GM19455 (cell line): ENCODE data around the gene CEP41.

Source experiments
- ATAC-seq: cut with Tn5 transposase; IDR thresholded peaks from one replicate; pipeline ENCODE4 v1.9.1; 2021; ENCODE audit not compliant: unreplicated experiment

Gene CEP41

DNA sequence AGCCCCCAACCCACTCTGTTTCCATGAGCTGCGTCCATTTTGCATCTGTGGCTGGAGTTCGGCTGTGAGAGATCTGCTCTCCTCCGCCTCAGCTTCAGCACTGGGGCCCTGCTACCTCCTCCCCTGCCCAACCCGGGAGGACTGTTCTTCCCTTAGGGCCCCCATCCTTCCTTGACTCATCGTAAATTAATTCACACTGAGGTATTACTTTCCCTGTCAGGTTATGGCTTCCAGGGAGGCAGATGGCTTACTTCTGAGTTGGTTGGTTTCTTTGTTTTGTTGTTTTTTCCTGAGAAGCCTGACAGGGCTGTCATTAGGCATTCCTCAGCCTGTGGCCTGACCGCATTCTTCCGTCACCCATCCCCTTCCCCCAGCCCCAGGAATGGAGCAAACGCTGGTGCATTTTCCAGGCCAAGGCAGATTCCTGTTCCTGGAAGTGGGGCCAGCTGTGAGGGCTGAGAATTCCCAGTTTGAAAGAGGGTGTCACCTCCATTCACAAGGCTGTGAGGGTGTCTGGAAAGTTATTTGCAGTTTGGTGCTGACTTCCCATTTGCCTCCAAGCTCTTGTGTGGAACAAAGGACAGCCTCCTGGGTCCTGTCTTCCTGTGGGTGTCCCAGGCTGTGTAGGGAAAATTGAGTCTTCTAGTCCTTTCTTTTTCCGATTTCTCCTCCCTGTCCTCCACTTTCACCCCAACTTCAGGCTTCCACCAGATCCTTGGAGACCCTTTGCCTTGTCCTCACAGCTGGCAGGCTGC is 84.5 kb downstream of the CEP41 start:
- no peak for ATAC-seq

DNA sequence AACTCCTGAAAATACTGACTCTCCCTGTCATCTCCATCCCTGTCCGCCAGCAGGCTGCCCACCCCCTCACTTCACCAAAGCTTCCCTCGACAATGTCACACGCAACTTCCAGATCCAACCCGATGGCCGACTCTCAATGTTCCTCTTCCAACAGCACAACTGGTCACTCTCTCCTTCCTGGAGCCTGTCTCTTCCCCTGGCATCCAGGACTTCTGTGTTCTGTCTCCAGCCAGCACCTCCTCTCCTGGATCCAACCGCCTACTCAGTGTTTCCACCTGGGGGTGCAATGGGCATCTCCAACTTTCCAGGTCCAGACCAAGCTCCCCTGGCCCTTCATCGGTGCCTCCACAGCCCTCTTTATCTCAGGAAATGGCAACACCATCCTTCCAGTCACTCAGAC is 87.6 kb downstream of the CEP41 start:
- ATAC-seq = no peak

GRCh38 chr7:130352194-130353074 is 88.4 kb downstream of the CEP41 start:
- no peak for ATAC-seq

GRCh38 chr7:130351791-130352090 is 89.1 kb downstream of the CEP41 start:
- no peak for ATAC-seq

- no peak for ATAC-seq
Measured at GRCh38 chr7:130350945-130351790, 89.6 kb downstream of the CEP41 start.

DNA sequence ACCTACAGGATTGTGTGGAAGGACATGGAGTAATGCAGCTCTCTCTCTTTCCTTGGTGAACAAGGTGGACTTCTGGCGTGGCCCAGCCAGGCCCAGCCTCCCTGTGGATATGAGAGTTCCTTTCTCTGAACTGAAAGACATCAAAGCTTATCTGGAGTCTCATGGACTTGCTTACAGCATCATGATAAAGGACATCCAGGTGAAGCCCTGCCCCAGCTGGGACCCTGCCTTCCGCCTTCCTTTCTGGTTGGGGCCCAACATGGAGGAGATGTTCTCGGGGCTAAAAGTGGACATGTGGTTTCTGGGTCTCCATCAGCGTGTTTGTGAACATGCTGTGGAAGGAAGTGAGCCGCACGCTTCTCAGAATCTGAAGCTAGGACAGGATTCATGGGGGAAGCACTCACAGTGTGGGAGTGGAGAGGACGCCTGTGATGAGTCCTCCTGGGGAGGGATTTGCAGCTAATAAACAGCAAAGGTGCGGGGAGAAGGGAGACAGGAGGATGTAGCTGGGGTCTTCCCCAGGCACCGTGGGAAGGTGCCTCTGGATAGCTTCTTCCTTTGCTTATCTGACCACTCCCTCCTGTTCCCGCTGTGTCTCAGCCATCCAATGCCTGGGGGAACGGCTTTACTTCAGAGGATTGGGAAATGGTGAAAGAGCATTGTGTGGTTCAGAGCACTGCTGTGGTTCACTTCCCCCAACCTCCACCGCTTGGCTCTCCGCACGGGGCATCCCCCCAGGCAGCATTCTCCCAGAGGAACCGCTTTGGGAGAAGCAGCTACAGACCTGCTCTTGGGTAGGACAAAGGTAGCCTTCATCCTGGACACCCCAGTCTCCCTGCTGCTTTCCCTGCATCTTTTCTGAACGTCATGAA is 90.7 kb downstream of the CEP41 start:
- ATAC-seq = no peak

GRCh38 chr7:130346941-130347340 is 93.9 kb downstream of the CEP41 start:
- no peak for ATAC-seq

DNA sequence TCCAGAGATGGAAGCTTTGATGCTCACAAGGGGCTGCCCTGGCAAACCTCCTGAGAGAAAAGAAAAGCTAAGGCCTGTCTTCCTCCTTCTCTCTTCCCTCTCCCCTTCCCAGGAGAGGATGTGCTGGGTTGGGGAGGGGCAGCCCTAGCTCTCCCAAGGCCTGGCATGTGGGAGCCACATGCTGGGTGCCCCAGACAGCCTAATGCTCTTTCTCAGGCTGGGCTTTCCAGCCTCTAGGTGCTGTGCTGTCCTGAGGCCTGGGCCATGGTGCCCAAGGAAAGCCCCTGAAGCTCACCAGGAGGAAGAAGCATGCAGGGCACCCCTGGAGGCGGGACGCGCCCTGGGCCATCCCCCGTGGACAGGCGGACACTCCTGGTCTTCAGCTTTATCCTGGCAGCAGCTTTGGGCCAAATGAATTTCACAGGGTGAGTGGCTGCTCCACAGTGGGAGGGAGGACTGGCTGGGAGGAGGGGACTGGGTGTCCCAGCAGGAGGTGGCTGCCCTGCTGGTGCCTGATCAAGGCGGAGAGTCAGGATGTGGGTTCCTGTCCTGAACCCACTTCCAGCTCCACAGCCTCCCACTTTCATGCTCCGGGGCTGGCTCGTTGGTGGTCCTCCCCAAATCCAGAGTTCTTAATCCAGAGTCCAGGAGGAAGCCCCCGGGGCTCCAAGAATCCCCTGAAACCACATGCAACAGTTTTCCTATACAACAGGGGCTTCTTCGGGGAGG is 94.5 kb downstream of the CEP41 start:
- ATAC-seq = no peak

- ATAC-seq = no peak
Measured at GRCh38 chr7:130345725-130346124, 95.1 kb downstream of the CEP41 start.

DNA sequence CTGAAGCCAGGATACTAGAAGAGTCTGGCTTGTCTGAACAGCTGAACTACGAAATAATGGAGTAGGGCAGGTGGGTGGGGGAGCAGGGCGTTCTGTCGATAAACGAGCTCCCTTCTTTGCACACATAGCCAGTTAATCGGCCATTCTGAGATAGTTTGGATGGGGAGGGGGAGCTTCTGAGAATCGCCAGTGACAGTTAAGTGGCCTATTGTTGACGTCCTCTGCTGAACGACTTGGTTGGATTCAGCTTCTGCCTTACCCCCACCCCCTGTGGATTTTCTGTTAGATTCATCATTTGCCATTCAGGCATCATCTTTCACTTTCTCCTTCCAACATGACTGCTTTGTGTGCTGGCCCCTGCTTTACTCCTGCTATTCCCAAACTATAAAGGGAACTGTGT is 95.7 kb downstream of the CEP41 start:
- no peak for ATAC-seq

DNA sequence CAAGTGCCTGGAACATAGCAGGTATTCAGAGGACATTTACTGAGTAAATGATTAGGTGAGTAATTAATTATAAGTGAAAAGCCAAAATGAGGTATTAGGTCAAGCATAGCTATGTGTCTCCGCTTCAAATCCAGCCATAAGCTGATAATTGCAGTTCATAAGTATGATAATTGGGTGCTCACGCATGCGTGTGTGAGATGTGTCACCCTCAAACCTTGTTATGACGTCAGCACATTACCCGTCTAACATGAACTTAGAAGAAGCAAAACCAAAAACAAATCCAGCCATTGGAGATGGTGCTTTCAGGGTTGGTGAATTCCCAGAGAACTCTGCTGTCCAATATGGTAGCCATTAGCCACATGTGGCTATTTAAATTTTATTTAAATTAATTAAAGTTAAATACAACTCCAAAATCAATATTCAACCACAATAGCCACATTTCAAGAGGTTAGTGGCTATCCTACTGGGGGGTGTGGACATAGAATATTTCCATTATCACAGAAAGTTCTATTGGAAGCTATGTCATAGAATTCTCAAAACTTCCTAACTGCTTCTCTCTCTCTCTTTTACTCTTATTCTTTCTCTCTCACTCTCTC is 96.4 kb downstream of the CEP41 start, which contains the start of gene CPA5:
CPA5 (plus strand) TSS at position 546 of the 596 bp plus-strand sequence. CDS start 1,670 bp downstream, outside the sequence.
- no peak for ATAC-seq
